ENCODE results near the gene DHX36.

DHX36 gene

GRCh38 chr3:154323891-154324738 is at the start of gene DHX36:
DHX36 (minus strand) TSS chr3:154324487; CDS start chr3:154324416, 71 bp downstream.
- DNase-seq (ENCODE audit: low read depth): peak; percentile 71

DNA sequence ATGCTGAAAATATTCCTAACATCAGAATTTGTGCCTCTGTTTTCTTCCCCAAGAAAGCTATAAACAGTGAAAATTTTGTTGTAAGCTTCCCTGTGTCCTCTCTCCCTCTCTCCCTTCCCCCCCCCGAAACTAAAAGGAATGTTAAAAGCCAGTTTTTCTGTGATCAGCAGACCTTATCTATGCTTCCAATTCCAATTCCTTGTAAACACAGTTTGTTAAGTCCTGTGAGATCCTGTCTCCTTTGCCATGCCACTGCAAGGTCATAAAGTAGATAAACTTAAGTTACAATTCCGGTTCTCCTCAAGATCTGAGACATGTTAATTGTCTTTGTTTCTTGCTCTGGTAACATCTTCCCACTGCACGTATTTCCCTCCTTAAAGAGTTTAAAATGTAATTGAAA is 42.9 kb upstream of the DHX36 start:
- no peak for DNase-seq (ENCODE audit: low read depth)

DNA sequence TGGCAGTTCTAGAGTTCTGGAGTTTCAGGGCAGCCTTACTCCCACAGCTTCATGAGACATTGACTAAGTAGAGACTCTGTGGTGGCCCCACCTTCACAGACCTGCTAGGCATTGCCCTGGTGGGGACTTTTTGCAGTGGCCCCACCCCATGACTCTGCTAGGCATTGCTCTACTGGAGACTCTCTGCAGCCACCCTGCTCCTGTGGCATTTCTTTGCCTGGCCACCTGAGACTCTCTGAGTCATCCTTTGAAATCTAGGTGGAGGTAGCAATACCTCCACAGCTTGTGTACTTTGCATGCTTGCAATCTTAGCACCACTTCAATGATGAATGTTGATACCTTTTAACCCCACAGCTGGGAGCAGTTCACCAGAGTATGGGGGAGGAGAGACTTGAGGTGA is 40.6 kb upstream of the DHX36 start:
- no peak for DNase-seq (ENCODE audit: low read depth)

GRCh38 chr3:154361099-154361498 is 36.8 kb upstream of the DHX36 start:
- no peak for DNase-seq (ENCODE audit: low read depth)

DNA sequence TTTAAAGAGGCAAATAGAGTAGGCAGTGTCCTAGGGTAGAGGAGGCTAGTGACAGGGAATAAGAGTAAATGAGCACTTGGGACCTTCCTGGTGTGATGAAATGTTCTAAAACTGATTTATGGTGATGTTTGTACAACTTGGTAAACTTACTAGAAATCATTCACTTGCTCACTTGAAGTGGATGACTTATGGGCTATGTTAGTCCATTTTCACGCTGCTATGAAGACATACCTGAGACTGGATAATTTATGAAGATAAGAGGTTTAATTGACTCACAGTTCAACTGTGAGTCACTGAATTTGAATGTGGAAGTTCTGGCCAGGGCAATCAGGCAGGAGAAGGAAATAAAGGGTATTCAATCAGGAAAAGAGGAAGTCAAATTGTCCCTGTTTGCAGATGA is 31.7 kb upstream of the DHX36 start:
- no peak for DNase-seq (ENCODE audit: low read depth)

- no peak for DNase-seq (ENCODE audit: low read depth)
These were observed 24.9 kb upstream of the DHX36 start for GRCh38 chr3:154349223-154349622.

DNA sequence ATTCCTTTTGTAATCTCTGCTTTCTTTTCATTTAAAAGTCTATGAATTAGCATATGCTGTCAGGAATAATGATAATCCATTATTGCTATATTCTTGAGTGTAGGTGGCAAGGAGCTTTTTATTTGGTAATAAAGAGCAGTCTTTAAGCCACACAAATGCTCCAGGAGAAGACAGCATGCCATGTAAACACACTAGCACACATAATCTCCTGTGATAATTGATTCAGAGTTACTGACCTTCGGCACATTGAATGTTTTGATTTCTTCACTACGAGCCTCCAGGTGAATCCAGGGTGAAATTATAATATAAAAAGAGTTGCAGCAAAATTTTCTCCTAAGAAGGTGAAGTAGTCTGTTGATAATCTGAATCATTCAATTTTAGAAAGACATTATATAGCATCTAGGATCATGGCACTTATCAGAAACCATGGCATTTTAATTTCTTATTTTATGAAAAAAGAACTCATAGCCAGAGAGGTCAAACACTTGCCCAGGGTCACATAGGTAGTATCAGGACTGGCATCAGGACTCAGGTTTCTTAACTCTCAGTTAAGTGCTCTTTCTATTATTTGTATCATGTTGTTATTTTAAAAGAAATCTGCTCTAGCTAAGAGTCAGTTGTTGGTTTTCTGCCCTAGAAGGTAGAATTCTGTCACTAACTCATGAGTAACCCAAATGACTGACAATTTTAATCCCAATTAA is 21.3 kb upstream of the DHX36 start:
- no peak for DNase-seq (ENCODE audit: low read depth)

- DNase-seq (ENCODE audit: low read depth): no peak
These were observed 14.3 kb upstream of the DHX36 start for GRCh38 chr3:154338570-154338969.

DNA sequence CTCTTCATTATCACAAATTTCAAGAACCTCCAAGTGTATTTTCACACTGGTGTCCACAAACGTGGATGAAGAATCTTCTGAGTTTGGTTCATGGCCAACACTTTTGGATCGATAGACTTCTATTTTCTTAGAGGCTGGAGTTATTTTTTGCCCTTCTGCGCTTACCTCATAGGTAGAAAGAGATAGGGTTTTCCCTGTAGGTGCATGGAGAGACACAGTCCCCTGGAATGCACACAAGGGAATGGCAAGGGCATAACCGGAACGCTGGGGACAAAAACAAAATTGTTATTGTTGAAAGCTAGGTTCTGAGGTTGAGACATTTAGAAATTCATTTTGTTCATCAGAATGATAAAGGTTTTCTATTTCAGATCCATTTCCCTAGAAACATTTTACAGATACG is 13.7 kb upstream of the DHX36 start:
- no peak for DNase-seq (ENCODE audit: low read depth)

DNA sequence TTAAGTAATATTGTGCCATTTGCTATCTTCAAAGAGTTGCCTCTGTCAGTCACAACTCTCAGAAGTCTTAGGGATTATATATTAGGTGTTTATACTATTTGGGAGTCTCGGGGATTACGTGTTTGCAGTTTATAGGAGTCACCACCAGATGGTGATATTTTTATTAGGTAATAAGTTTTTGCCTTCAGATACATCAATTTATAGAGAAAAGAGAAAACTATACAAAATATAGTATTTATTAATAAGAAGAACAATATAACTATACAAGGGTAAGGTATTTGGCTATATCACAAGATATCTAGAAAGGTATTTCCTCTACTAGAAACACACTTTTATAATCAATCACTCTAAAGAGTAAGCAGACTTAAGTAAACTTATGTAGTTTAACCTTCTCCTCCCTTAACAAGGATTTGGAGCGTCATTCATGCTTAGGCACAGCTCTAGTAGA is 10.7 kb upstream of the DHX36 start:
- DNase-seq (ENCODE audit: low read depth): peak; percentile 3

DNA sequence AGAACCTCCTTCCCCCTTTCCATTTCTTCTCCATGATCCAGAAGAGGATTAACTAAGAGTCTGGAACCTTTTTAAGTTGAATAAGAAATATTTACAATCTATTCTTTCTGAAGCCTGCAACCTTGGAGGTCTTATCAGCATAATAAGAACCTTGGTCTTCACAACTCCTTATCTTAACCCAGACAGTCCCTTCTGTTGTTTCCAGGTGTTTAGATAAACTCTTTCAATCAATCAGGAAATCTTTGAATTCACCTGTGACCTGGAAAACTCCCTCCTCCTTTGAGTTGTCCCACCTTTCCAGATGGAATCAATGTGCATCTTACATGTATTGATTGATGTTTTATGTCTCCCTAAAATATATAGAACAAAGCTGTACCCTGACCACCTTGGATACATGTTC is 3.6 kb upstream of the DHX36 start:
- DNase-seq (ENCODE audit: low read depth): no peak

GRCh38 chr3:154324919-154325318 is 632 bp upstream of the DHX36 start:
- DNase-seq (ENCODE audit: low read depth): no peak

GRCh38 chr3:154316974-154317767 is 7.1 kb downstream of the DHX36 start:
- no peak for DNase-seq (ENCODE audit: low read depth)

DNA sequence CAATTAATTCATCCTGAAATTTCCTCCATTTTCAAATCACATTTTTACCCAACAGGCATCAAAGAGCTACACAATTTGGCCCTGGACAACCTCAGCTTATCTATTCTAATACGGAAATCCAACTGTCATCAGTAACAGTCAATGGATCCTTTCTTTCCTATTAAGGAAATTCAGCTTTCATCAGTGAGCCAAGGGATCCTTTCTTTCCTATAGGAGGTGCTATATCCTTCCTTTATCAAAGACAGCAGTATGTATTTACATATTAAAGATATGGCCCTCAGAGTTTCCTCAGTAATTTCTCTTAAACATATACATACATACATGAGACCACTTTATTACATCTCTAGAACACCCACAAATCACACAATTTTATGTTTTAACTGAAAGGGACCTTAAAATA is 10.1 kb downstream of the DHX36 start:
- DNase-seq (ENCODE audit: low read depth): no peak

DNA sequence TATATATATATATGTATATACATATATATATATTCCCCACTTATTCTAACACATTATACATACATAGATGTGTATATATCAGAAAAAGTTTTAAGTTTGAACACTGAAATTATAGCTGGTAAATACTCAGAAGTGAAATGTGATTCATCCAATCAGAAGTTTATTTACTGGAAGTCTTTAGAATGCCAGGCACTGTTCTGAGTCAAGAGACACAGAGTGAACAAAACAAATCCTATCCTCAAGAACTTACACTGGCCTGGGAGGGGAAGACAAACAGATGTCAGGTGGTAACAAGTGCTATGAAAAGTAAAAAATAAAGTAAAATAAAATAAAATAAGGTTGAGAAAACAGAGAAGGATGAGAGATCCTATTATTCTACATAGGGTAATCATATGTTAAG is 13.4 kb downstream of the DHX36 start:
- no peak for DNase-seq (ENCODE audit: low read depth)

DNA sequence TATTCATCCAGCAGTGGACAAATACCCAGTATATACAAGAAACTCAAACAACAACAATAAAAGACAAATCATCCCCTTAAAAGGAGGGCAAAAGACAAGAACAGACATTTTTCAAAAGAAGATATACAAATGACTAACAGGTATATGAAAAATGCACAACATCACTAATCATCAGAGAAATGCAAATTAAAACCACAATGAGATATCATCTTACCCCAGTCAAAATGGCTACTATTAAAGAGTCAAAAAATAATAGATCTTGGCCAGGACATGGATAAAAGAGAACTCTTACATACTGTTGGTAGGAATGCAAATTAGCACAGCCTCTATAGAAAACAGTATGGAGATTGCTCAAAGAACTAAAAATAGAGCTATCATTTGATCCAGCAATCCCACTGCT is 16.9 kb downstream of the DHX36 start:
- no peak for DNase-seq (ENCODE audit: low read depth)

- DNase-seq (ENCODE audit: low read depth): no peak
These were observed 19.4 kb downstream of the DHX36 start for GRCh38 chr3:154304936-154305335.

DNA sequence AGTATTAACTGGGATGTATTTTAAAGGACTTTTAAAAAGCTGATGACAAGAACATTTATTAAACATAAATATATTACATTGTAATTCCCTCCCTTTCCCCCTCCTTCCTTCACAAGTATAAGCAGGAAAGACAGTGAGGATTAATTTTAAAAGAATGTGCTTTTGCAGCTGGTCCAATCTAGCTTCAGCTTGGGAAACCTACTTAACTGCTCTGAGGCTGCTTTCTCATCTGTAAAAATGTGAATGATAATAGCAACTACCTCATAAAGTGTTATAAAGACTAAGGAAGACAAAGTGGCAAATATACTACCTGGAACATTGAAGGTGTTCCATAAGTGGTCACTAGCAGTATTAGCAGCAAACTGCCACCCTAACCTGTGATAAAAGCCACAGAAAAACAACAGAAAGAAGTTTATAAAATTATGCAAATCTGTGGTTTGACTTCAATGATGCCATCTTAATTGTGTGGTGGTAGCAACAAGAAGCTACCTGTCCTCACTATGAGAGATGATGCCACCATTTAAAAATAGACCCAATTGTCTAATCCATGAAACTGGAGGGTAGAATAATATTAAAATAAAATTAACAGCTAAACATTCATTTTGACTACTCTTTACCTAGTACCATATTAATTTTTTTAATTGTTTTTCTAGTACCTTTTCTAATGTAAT is 20.0 kb downstream of the DHX36 start:
- peak; percentile 17 for DNase-seq (ENCODE audit: low read depth)

GRCh38 chr3:154301561-154301960 is 22.7 kb downstream of the DHX36 start:
- DNase-seq (ENCODE audit: low read depth): no peak

- DNase-seq (ENCODE audit: low read depth): no peak
These were observed 30.3 kb downstream of the DHX36 start for GRCh38 chr3:154294016-154294415.

DNA sequence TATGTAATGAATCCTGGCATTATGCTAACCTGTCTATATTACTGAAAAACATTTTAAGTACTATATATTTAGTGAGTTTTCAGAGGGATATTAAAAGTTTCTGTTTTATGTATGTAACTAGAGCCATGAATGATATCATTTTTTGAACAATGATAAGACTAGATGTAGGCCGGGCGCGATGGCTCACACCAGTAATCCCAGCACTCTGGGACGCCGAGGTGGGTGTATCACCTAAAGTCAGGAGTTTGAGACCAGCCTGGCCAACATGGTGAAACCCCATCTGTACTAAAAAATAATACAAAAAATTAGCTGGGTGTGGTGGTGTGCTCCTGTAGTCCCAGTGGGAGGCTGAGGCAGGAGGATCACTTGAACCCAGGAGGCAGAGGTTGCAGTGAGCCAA is 34.1 kb downstream of the DHX36 start:
- DNase-seq (ENCODE audit: low read depth): no peak

DNA sequence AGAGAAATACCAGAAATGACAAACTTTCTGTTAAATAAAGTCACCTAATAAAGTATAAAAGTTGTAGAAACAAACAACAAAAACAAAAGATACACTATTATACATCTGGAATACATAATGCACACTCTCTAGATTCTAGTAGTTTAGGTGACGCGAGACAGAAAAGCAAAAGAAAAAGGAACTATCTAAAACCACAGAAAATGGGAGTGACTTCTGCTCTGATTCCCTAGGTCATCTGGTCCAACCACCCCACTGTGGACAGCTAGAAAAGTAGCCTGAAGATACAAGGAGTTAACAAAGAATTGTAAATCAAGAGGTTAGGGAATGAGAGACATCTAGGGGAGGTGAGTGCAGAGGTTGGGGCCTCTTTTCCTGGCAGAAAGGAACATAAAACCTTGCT is 39.1 kb downstream of the DHX36 start:
- DNase-seq (ENCODE audit: low read depth): no peak
